ENCODE results near the gene NIPAL1.

The NIPAL1 gene

DNA sequence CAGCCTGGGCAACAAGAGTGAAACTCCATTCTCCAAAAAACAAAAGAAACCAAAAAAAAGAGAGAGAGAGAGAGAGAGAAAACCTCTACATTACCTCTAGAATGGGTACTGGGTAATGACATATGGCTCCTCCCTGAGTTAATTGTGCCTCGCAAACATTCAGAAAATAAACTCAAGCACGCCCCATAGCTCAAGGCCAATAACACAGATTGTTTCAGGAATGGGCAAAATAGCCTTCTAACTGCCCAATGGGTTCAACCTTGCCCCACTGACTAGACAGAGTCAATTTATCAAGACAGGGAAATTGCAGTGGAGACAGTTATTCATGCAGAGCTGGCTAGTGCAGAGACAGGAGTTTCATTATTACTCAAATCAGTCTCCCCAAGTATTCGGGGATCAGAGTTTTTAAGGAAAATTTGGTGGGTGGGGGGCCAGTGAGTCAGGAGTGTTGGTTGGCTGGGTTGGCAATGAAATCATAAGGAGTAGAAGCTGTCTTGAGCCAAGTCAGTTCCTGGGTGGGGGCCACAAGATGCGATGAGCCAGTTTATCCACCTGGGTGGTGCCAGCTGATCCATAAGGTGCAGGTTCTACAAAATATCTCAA is 25.1 kb downstream of the NIPAL1 start:
- TF ChIP-seq ZBTB7A (IDR thresholded peaks at IDR 0.05; ENCODE audit: low read depth) (no peak), TCF12 (IDR thresholded peaks at IDR 0.05; ENCODE audit: low read depth) (no peak), RAD21 (IDR thresholded peaks at IDR 0.05; ENCODE audit: low read depth) (no peak), TEAD4 (IDR thresholded peaks at IDR 0.05) (no peak), YY1 (IDR thresholded peaks at IDR 0.05; ENCODE audit: low read depth) (no peak), NFIC (IDR thresholded peaks at IDR 0.05) (no peak), EGR1 (IDR thresholded peaks at IDR 0.05) (no peak), FOXM1 (IDR thresholded peaks at IDR 0.05; ENCODE audit: borderline replicate concordance, low read depth) (no peak), CREB1 (IDR thresholded peaks at IDR 0.05; ENCODE audit: low read depth) (no peak), EP300 (IDR thresholded peaks at IDR 0.05; ENCODE audit: borderline replicate concordance) (no peak), TAF1 (IDR thresholded peaks at IDR 0.05; ENCODE audit: low read depth) (no peak)
- TF ChIP-seq, protein P1, sequence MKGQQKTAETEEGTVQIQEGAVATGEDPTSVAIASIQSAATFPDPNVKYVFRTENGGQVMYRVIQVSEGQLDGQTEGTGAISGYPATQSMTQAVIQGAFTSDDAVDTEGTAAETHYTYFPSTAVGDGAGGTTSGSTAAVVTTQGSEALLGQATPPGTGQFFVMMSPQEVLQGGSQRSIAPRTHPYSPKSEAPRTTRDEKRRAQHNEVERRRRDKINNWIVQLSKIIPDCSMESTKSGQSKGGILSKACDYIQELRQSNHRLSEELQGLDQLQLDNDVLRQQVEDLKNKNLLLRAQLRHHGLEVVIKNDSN (IDR thresholded peaks at IDR 0.05) = no peak
- TF ChIP-seq, protein P2, sequence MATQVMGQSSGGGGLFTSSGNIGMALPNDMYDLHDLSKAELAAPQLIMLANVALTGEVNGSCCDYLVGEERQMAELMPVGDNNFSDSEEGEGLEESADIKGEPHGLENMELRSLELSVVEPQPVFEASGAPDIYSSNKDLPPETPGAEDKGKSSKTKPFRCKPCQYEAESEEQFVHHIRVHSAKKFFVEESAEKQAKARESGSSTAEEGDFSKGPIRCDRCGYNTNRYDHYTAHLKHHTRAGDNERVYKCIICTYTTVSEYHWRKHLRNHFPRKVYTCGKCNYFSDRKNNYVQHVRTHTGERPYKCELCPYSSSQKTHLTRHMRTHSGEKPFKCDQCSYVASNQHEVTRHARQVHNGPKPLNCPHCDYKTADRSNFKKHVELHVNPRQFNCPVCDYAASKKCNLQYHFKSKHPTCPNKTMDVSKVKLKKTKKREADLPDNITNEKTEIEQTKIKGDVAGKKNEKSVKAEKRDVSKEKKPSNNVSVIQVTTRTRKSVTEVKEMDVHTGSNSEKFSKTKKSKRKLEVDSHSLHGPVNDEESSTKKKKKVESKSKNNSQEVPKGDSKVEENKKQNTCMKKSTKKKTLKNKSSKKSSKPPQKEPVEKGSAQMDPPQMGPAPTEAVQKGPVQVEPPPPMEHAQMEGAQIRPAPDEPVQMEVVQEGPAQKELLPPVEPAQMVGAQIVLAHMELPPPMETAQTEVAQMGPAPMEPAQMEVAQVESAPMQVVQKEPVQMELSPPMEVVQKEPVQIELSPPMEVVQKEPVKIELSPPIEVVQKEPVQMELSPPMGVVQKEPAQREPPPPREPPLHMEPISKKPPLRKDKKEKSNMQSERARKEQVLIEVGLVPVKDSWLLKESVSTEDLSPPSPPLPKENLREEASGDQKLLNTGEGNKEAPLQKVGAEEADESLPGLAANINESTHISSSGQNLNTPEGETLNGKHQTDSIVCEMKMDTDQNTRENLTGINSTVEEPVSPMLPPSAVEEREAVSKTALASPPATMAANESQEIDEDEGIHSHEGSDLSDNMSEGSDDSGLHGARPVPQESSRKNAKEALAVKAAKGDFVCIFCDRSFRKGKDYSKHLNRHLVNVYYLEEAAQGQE (IDR thresholded peaks at IDR 0.05; ENCODE audit: low read depth) = no peak
- TF ChIP-seq, protein P3, sequence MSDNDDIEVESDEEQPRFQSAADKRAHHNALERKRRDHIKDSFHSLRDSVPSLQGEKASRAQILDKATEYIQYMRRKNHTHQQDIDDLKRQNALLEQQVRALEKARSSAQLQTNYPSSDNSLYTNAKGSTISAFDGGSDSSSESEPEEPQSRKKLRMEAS (IDR thresholded peaks at IDR 0.05) = no peak

DNA sequence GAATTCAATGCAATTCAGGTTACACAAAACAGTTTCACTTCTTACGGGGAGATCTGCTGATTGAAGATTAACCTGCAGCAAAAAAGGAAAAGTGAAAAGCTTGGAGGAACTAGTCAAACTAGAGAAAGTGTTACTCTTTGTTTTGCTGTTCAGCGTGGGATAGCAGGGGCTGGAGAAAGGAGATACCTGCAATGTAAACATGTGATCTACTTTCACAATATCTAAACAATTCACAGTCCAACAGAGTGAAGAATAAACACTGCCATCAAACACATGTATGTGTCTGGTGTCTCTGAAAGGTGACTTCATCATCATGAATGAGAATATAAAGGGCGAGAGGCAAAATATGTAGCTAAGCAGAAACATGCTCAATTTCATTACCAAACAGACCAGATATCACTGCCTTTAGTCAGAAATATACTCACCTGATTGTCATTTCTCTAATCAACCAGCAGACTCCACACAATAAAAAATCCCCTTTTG is 26.4 kb downstream of the NIPAL1 start:
- TF ChIP-seq, protein P1 (IDR thresholded peaks at IDR 0.05) = no peak
- no peak for TF ChIP-seq RAD21 (IDR thresholded peaks at IDR 0.05; ENCODE audit: low read depth)
- TF ChIP-seq FOXM1 (IDR thresholded peaks at IDR 0.05; ENCODE audit: borderline replicate concordance, low read depth) = no peak
- TF ChIP-seq TCF12 (IDR thresholded peaks at IDR 0.05; ENCODE audit: low read depth) = no peak
- TF ChIP-seq CREB1 (IDR thresholded peaks at IDR 0.05; ENCODE audit: low read depth) = no peak
- TF ChIP-seq, protein P3 (IDR thresholded peaks at IDR 0.05) = no peak
- no peak for TF ChIP-seq EP300 (IDR thresholded peaks at IDR 0.05; ENCODE audit: borderline replicate concordance)
- no peak for TF ChIP-seq EGR1 (IDR thresholded peaks at IDR 0.05)
- TF ChIP-seq CEBPB (IDR thresholded peaks at IDR 0.05) = no peak
- no peak for TF ChIP-seq ZBTB7A (IDR thresholded peaks at IDR 0.05; ENCODE audit: low read depth)
- TF ChIP-seq YY1 (IDR thresholded peaks at IDR 0.05; ENCODE audit: low read depth) = no peak
- no peak for TF ChIP-seq TEAD4 (IDR thresholded peaks at IDR 0.05)
- TF ChIP-seq TAF1 (IDR thresholded peaks at IDR 0.05; ENCODE audit: low read depth) = no peak
- TF ChIP-seq, protein P2 (IDR thresholded peaks at IDR 0.05; ENCODE audit: low read depth) = no peak
- no peak for TF ChIP-seq NFIC (IDR thresholded peaks at IDR 0.05)

DNA sequence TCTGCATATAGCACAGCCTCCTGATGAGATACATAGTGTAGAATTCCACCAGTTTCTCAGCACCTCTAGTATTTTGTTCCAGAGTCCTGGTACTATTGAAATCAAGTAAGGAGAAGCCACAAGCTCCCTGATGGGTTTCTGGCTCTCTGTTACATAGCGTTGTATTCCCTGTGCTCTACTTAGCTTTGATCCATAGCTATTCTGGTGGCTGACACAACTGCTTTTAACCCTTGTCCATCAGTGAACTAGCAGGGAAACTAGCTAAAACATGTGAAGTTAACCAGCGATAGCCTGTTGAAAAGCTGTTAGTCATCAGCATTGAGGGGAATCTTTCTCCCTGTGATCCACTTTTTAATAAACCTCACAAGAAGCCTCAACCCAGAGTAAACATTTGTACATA is 26.9 kb downstream of the NIPAL1 start:
- no peak for TF ChIP-seq EGR1 (IDR thresholded peaks at IDR 0.05)
- no peak for TF ChIP-seq TEAD4 (IDR thresholded peaks at IDR 0.05)
- TF ChIP-seq TAF1 (IDR thresholded peaks at IDR 0.05; ENCODE audit: low read depth) = no peak
- no peak for TF ChIP-seq CEBPB (IDR thresholded peaks at IDR 0.05)
- TF ChIP-seq EP300 (IDR thresholded peaks at IDR 0.05; ENCODE audit: borderline replicate concordance) = no peak
- no peak for TF ChIP-seq NFIC (IDR thresholded peaks at IDR 0.05)
- no peak for TF ChIP-seq YY1 (IDR thresholded peaks at IDR 0.05; ENCODE audit: low read depth)
- no peak for TF ChIP-seq RAD21 (IDR thresholded peaks at IDR 0.05; ENCODE audit: low read depth)
- no peak for TF ChIP-seq ZBTB7A (IDR thresholded peaks at IDR 0.05; ENCODE audit: low read depth)
- TF ChIP-seq, protein P3 (IDR thresholded peaks at IDR 0.05) = no peak
- no peak for TF ChIP-seq TCF12 (IDR thresholded peaks at IDR 0.05; ENCODE audit: low read depth)
- no peak for TF ChIP-seq FOXM1 (IDR thresholded peaks at IDR 0.05; ENCODE audit: borderline replicate concordance, low read depth)
- TF ChIP-seq, protein P2 (IDR thresholded peaks at IDR 0.05; ENCODE audit: low read depth) = no peak
- TF ChIP-seq, protein P1 (IDR thresholded peaks at IDR 0.05) = no peak

Measured in Ishikawa (cell line).